HepG2 (cell line): ENCODE results near the gene ENC1. TPM values are rescaled to one million over a fixed set of nuclear protein-coding genes. Genes with fewer than 3 reads are reported as not detected.

Experiments used
- ATAC-seq: fragments of 200-7000 bp; cut with Tn5 transposase; 3 replicates; pipeline ENCODE4 v1.9.1; 2020; ENCODE audit warnings: mild to moderate bottlenecking, moderate library complexity
- BruUV-seq: library from RNA; stranded (reverse); fragments of 400-500 nt; replicated peaks from 2 replicates; lab custom pipeline; 2021; lab: Mats Ljungman, UMichigan
- CTCF ChIA-PET: fragments of 300-600 bp; formaldehyde crosslinking; extraction: SDS; loops from one replicate; lab custom pipeline; 2021; ENCODE audit warnings: low total read pairs, inconsistent platforms, low intra/inter-chr PET ratio; lab: Yijun Ruan, JAX
- POLR2A ChIA-PET: fragments of 350-600 bp; sonication (Branson Sonifier 250); formaldehyde crosslinking; loops from one replicate; lab custom pipeline; 2020; ENCODE audit warnings: antibody characterized with exemption, inconsistent platforms; lab: Yijun Ruan, JAX
- DNase-seq: peaks from one replicate; pipeline ENCODE4 v3.0.0-alpha.2; 2015; ENCODE audit warnings: low spot score
- FAIRE-seq: peaks from 3 replicates; lab custom pipeline; 2011; peaks lifted over from hg19 to GRCh38; lab: Jason Lieb, UNC
- H2AFZ ChIP-seq: one replicate; pipeline ENCODE4 v1.6.1; 2011; ENCODE audit warnings: low read length, inconsistent platforms
- H3K27ac ChIP-seq: fragments of 300-600 bp; 3 replicates; pipeline ENCODE4 v1.8.0; 2011; ENCODE audit warnings: mixed run types, mild to moderate bottlenecking, mixed read lengths, low read length, inconsistent platforms; ENCODE audit not compliant: insufficient read depth; ENCODE audit errors: extremely low read length
- H3K27me3 ChIP-seq, 2 experiments: fragments of 200-600 bp in 1 of 2; 2 replicates in 1 of 2; 3 replicates in 1 of 2; pipeline versions ENCODE4 v1.6.0 to v1.8.0; 2011; ENCODE audit warnings: low read length in 2 of 2, mild to moderate bottlenecking in 2 of 2, moderate library complexity in 2 of 2, inconsistent platforms in 1 of 2; ENCODE audit not compliant: insufficient read depth in 2 of 2, control insufficient read depth in 1 of 2
- H3K36me3 ChIP-seq, 2 experiments: fragments of 200-600 bp in 1 of 2; replicated peaks in 1 of 2; 2 replicates in 1 of 2; 3 replicates in 1 of 2; pipeline versions ENCODE4 v1.5.1 to v1.8.0; 2011; ENCODE audit warnings: low read length in 2 of 2, inconsistent platforms in 1 of 2; ENCODE audit not compliant: insufficient read depth in 2 of 2, control insufficient read depth in 1 of 2
- H3K4me1 ChIP-seq: 2 replicates; pipeline ENCODE4 v1.5.1; 2012; ENCODE audit warnings: low read length, inconsistent platforms; ENCODE audit not compliant: insufficient read depth
- H3K4me2 ChIP-seq: 2 replicates; pipeline ENCODE4 v1.6.0; 2011; ENCODE audit warnings: low read depth, low read length, inconsistent platforms
- H3K4me3 ChIP-seq, 3 experiments: fragments of 200-600 bp in 1 of 3; sonication (generic), shearing (Covaris generic) in 1 of 3; replicated peaks in 1 of 3; 2 replicates each; pipeline ENCODE4 v1.5.1; 2011 to 2016; ENCODE audit warnings: low read length in 3 of 3, inconsistent platforms in 2 of 3, low read depth in 2 of 3, mild to moderate bottlenecking in 2 of 3, control low read depth in 1 of 3, mixed read lengths in 1 of 3; ENCODE audit not compliant: insufficient read depth in 1 of 3
- H3K79me2 ChIP-seq: one replicate; pipeline ENCODE4 v1.6.1; 2011; ENCODE audit warnings: low read length, inconsistent platforms; ENCODE audit not compliant: insufficient read depth
- H3K9ac ChIP-seq: 2 replicates; pipeline ENCODE4 v1.6.0; 2011; ENCODE audit warnings: mild to moderate bottlenecking, low read depth, low read length, inconsistent platforms; ENCODE audit not compliant: insufficient read depth
- H3K9me3 ChIP-seq: 2 replicates; pipeline ENCODE4 v1.5.1; 2012; ENCODE audit warnings: mild to moderate bottlenecking, low read length
- H4K20me1 ChIP-seq: 2 replicates; pipeline ENCODE4 v1.6.0; 2011; ENCODE audit warnings: inconsistent platforms, mild to moderate bottlenecking, low read length, moderate library complexity; ENCODE audit not compliant: insufficient read depth
- EP300 ChIP-seq, 3 experiments: sonication (generic) in 1 of 3; formaldehyde crosslinking in 1 of 3; IDR thresholded peaks; 2 replicates each; pipeline versions ENCODE4 v1.5.1 to v1.6.1; 2011 to 2020; ENCODE audit warnings: low read depth in 2 of 3, low read length in 2 of 3, borderline replicate concordance in 1 of 3, improper control_type of control experiment in 1 of 3, mild to moderate bottlenecking in 1 of 3, missing genetic modification reagents in 1 of 3, moderate library complexity in 1 of 3
- ZFP36 ChIP-seq: fragments of 150-350 bp; IDR thresholded peaks from 2 replicates; pipeline ENCODE4 v1.6.1; 2018; ENCODE audit warnings: borderline replicate concordance, low read length, low read depth; ENCODE audit not compliant: partially characterized antibody
- ZNF138 ChIP-seq: sonication (generic); formaldehyde crosslinking; IDR thresholded peaks from 2 replicates; pipeline ENCODE4 v1.5.0; 2020; ENCODE audit warnings: mild to moderate bottlenecking, low read depth, missing genetic modification reagents
- ZNF225 ChIP-seq: sonication (generic); formaldehyde crosslinking; IDR thresholded peaks from 2 replicates; pipeline ENCODE4 v1.4.0; 2020; ENCODE audit warnings: mild to moderate bottlenecking, missing genetic modification reagents
- ZNF570 ChIP-seq: sonication (generic); formaldehyde crosslinking; IDR thresholded peaks from 2 replicates; pipeline ENCODE4 v1.4.0; 2020; ENCODE audit warnings: mild to moderate bottlenecking, missing genetic modification reagents, borderline replicate concordance
- ZNF747 ChIP-seq: sonication (generic); formaldehyde crosslinking; IDR thresholded peaks from 2 replicates; pipeline ENCODE4 v1.8.1; 2023; ENCODE audit warnings: missing genetic modification reagents, mild to moderate bottlenecking, borderline replicate concordance
- WGBS: methylation state at CpG from one replicate; pipeline ENCODE4 v1.1.6; 2017; ENCODE audit warnings: low lambda C conversion rate; 5-methylcytosine and 5-hydroxymethylcytosine counted together
- in situ Hi-C: cut with HindIII; loops from 2 replicates; pipeline ENCODE4 v1.10.0; 2017; ENCODE audit warnings: low pct_unique_long_range_greater_than_20kb; ENCODE audit not compliant: extremely low pct_ligation_motif_present
- intact Hi-C: fragments of 100-400 bp; cut with micrococcal nuclease; formaldehyde crosslinking; loops from one replicate; pipeline ENCODE4 v1.10.0; 2022; ENCODE audit not compliant: unreplicated experiment
- polyA plus RNA-seq, 8 experiments: library from polyadenylated mRNA; depleted of rRNA in 3 of 8; stranded (reverse) in 7 of 8; unstranded in 1 of 8; fragments of >200 nt; fragmentation: Illumina TruSeq in 4 of 8; extraction: Trizol in 4 of 8; gene quantifications; 2 replicates each; pipeline versions ENCODE4 v1.2.1 to v1.2.3, GENCODE V29; 2011 to 2016; ENCODE audit warnings: low read depth in 4 of 8, missing spikeins in 1 of 8, mixed read lengths in 1 of 8; ENCODE audit not compliant: insufficient read depth in 1 of 8
- total RNA-seq, 5 experiments: library from RNA; depleted of rRNA; stranded (reverse); fragments of >200 nt; fragmentation: Illumina TruSeq; extraction: Trizol; gene quantifications; 2 replicates each; pipeline ENCODE4 v1.2.3, GENCODE V29; 2016; ENCODE audit warnings: low read depth in 1 of 5
- TF ChIP-seq, protein P1 (sequence below): sonication (generic); formaldehyde crosslinking; IDR thresholded peaks from 2 replicates; pipeline ENCODE4 v1.5.1; 2020; ENCODE audit warnings: mild to moderate bottlenecking, missing genetic modification reagents, moderate library complexity

The ENC1 gene
- total and polyA plus RNA-seq, 2 of the 13 experiments (the other 11 are each of a cell fraction or from before 2014, with no cell fraction given): 63.8 to 64.4 TPM

DNA sequence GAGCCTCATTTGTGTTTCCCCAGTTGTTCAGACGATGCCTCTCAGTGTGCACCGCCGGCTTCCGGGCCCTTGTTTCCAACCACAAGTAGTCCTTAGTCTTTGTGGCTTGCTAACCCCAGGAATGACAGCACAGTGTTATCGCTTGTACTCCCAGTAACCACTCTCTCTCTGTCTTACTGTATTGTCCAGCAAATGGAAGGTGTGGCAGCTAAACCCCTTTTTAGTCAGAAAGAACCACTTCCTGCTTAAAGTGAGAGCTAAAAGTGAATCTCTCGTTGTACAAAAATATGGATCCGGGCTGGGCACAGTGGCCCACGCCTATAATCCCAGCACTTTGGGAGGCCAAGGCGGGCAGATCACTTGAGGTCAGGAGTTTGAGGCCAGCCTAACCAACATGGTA, 61.3 kb downstream of the ENC1 start:
- H4K20me1 ChIP-seq: no peaks in the 10 kb centered on the region
- no peaks in the 10 kb centered on the region for H3K9me3 ChIP-seq
- peaks cover 89% of the 10 kb centered on the region for H3K4me1 ChIP-seq
- FAIRE-seq (no peak), ATAC-seq (no peak), DNase-seq (no peak)
- in situ Hi-C loops (no loop called here), intact Hi-C loops (no loop called here)
- H3K4me2 ChIP-seq: no peak overlapping the region
- BruUV-seq: no TSS peak
- ChIA-PET POLR2A (no interaction called here), CTCF (no interaction called here)
- TF ChIP-seq ZNF570 (CRISPR knock-in tag) (no peak), ZNF138 (CRISPR knock-in tag) (no peak), EP300 (IDR thresholded peaks at IDR 0.05; ENCODE audit: low read depth in 2 of 2, low read length in 2 of 2) (no peak), EP300 (CRISPR knock-in tag; IDR thresholded peaks at IDR 0.05; ENCODE audit: borderline replicate concordance) (no peak), ZFP36 (no peak), ZNF225 (CRISPR knock-in tag) (no peak), ZNF747 (CRISPR knock-in tag) (no peak)
- TF ChIP-seq, protein P1, sequence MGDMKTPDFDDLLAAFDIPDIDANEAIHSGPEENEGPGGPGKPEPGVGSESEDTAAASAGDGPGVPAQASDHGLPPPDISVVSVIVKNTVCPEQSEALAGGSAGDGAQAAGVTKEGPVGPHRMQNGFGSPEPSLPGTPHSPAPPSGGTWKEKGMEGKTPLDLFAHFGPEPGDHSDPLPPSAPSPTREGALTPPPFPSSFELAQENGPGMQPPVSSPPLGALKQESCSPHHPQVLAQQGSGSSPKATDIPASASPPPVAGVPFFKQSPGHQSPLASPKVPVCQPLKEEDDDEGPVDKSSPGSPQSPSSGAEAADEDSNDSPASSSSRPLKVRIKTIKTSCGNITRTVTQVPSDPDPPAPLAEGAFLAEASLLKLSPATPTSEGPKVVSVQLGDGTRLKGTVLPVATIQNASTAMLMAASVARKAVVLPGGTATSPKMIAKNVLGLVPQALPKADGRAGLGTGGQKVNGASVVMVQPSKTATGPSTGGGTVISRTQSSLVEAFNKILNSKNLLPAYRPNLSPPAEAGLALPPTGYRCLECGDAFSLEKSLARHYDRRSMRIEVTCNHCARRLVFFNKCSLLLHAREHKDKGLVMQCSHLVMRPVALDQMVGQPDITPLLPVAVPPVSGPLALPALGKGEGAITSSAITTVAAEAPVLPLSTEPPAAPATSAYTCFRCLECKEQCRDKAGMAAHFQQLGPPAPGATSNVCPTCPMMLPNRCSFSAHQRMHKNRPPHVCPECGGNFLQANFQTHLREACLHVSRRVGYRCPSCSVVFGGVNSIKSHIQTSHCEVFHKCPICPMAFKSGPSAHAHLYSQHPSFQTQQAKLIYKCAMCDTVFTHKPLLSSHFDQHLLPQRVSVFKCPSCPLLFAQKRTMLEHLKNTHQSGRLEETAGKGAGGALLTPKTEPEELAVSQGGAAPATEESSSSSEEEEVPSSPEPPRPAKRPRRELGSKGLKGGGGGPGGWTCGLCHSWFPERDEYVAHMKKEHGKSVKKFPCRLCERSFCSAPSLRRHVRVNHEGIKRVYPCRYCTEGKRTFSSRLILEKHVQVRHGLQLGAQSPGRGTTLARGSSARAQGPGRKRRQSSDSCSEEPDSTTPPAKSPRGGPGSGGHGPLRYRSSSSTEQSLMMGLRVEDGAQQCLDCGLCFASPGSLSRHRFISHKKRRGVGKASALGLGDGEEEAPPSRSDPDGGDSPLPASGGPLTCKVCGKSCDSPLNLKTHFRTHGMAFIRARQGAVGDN (CRISPR knock-in tag): 0 out of 2 replicates have a peak, but pooled peaks have one; percentile 12
- H3K36me3 ChIP-seq: no peaks in the 10 kb centered on the region
- H3K9ac ChIP-seq: no peak overlapping the region
- H3K4me3 ChIP-seq: no peak overlapping the region
- H2AFZ ChIP-seq: no peak overlapping the region
- WGBS: 96% methylated on average over 9 of the region's 9 CpGs
- H3K27me3 ChIP-seq: no peaks in the 10 kb centered on the region
- no peaks in the 10 kb centered on the region for H3K79me2 ChIP-seq
- H3K27ac ChIP-seq: peak overlapping the region; percentile 99
